ENCODE data around the gene CENPF. TPM values are rescaled to one million over a fixed set of nuclear protein-coding genes. Genes with fewer than 3 reads are reported as not detected.

CENPF gene
- total RNA-seq, 1 experiment from 2014 or later = 113 TPM

GRCh38 chr1:214586621-214587020 is 16.4 kb upstream of the CENPF start:
- H3K4me3 Mint-ChIP-seq = no peak overlapping the region
- no peak overlapping the region for H3K4ac ChIP-seq (ENCODE audit: low read depth, low read length)
- H3T11ph ChIP-seq (ENCODE audit: low read length) = no peak overlapping the region
- no peak overlapping the region for H2BK15ac ChIP-seq (ENCODE audit: low read depth, low read length)
- no peak overlapping the region for H4K8ac ChIP-seq (replicated peaks; ENCODE audit: insufficient read length, low read depth, low read length)
- H2AFZ ChIP-seq (ENCODE audit: low read length) = no peak overlapping the region
- H4K5ac ChIP-seq (ENCODE audit: insufficient read length, low read depth, low read length) = no peak overlapping the region
- H2AK5ac ChIP-seq (ENCODE audit: insufficient read length, low read length) = no peak overlapping the region
- no peaks in the 10 kb centered on the region for H3K27me3 Mint-ChIP-seq (ENCODE audit: low read depth)
- no peaks in the 10 kb centered on the region for H3K23me2 ChIP-seq (ENCODE audit: insufficient read length, low read depth, low read length, poor library complexity, severe bottlenecking)
- WGBS (ENCODE audit: extremely low coverage, insufficient read length, low lambda C conversion rate) = no CpG with 5 or more reads among the region's 3 CpGs
- H3K9me3 ChIP-seq (ENCODE audit: control insufficient read depth, low read depth, low read length) = no peaks in the 10 kb centered on the region
- H3K4me2 ChIP-seq (ENCODE audit: insufficient read depth, insufficient read length, low read length) = no peak overlapping the region
- no peak overlapping the region for H3K18ac ChIP-seq (ENCODE audit: insufficient read length, low read depth, low read length)
- no peaks in the 10 kb centered on the region for H3K27me3 ChIP-seq (ENCODE audit: insufficient read depth, low read length)
- no peak overlapping the region for H3K14ac ChIP-seq (ENCODE audit: insufficient read depth, low read length)
- H3K4me1 ChIP-seq (ENCODE audit: insufficient read depth, low read length) = peaks cover 6% of the 10 kb centered on the region
- H2BK120ac ChIP-seq (ENCODE audit: low read depth, low read length, poor library complexity, severe bottlenecking) = no peak overlapping the region
- H3K27ac ChIP-seq (ENCODE audit: insufficient read length, low read depth, low read length) = no peak overlapping the region
- H2BK12ac ChIP-seq (ENCODE audit: insufficient read length, low read depth, low read length) = no peak overlapping the region
- no peak overlapping the region for H3K27ac Mint-ChIP-seq
- no peaks in the 10 kb centered on the region for H3K79me2 ChIP-seq (ENCODE audit: insufficient read depth, low read length)
- no peak for DNase-seq
- H3K79me1 ChIP-seq (ENCODE audit: insufficient read depth, low read depth, low read length, poor library complexity, severe bottlenecking) = no peaks in the 10 kb centered on the region
- H3K23ac ChIP-seq (ENCODE audit: insufficient read length, low read depth, low read length) = no peak overlapping the region
- H3K56ac ChIP-seq (ENCODE audit: insufficient read length, low read depth, low read length) = no peak overlapping the region
- no peak overlapping the region for H2BK5ac ChIP-seq (ENCODE audit: insufficient read length, low read length)
- H3K9me3 Mint-ChIP-seq = no peaks in the 10 kb centered on the region
- no peaks in the 10 kb centered on the region for H4K20me1 ChIP-seq (ENCODE audit: control insufficient read depth, insufficient read depth, insufficient read length)
- no peak overlapping the region for H2BK20ac ChIP-seq (ENCODE audit: low read depth, low read length, poor library complexity, severe bottlenecking)
- no peak overlapping the region for H4K91ac ChIP-seq (ENCODE audit: insufficient read length, low read depth, low read length)
- no peak overlapping the region for H3K9ac ChIP-seq (ENCODE audit: extremely low read depth, insufficient read length, low read length)
- H3K36me3 Mint-ChIP-seq (ENCODE audit: insufficient read depth in 1 of 3, low read depth in 3 of 3) = no peaks in the 10 kb centered on the region
- no peak for TF ChIP-seq CTCF (conservative IDR thresholded peaks at IDR 0.05)
- H3K4me1 Mint-ChIP-seq = peaks cover 10 to 12% of the 10 kb centered on the region in 2 experiments

Measured in H9 (cell line).